Measurements from ENCODE around the gene GASK1B. TPM values are rescaled to one million over a fixed set of nuclear protein-coding genes. Genes with fewer than 3 reads are reported as not detected.
A peak's percentile ranks its signal among the peaks of the same experiment; 100 is the strongest.

The GASK1B gene
- total and polyA plus RNA-seq, 8 donors: 21.7 to 56.8 (median 24.2) TPM

DNA sequence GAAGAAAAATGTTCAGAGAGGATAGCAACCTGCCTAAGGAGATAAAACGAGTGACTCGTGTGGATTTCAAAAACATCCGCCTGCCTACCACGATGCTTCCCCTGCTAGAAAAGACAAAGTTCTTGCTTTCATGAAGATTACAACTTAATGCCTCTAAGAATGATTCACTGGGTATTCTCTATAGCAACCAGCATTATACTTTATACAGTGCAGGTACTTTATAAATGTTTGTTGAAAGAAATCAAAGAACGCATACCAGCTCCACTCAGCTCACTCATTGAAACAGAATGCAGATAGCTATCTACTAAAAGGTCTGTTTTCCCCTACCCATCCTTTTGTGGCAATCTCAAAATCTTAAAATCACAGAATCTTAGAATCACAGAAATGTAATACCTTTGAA lies 33.7 kb downstream of the GASK1B start:
- no peaks in the 10 kb centered on the region for H3K36me3 ChIP-seq
- no peak overlapping the region for H3K4me3 ChIP-seq
- DNase-seq: no peak
- H3K27ac ChIP-seq: no peak overlapping the region
- no peaks in the 10 kb centered on the region for H3K9me3 ChIP-seq
- TF ChIP-seq, protein P1, sequence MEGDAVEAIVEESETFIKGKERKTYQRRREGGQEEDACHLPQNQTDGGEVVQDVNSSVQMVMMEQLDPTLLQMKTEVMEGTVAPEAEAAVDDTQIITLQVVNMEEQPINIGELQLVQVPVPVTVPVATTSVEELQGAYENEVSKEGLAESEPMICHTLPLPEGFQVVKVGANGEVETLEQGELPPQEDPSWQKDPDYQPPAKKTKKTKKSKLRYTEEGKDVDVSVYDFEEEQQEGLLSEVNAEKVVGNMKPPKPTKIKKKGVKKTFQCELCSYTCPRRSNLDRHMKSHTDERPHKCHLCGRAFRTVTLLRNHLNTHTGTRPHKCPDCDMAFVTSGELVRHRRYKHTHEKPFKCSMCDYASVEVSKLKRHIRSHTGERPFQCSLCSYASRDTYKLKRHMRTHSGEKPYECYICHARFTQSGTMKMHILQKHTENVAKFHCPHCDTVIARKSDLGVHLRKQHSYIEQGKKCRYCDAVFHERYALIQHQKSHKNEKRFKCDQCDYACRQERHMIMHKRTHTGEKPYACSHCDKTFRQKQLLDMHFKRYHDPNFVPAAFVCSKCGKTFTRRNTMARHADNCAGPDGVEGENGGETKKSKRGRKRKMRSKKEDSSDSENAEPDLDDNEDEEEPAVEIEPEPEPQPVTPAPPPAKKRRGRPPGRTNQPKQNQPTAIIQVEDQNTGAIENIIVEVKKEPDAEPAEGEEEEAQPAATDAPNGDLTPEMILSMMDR (IDR thresholded peaks at IDR 0.05): no peak
- H3K27me3 ChIP-seq: no peaks in the 10 kb centered on the region
- ATAC-seq: no peak
- H3K4me1 ChIP-seq: no peaks in the 10 kb centered on the region
- intact Hi-C loops (cut with DNase I): no loop called here

- H3K4me3 ChIP-seq: no peak overlapping the region
- no peaks in the 10 kb centered on the region for H3K27me3 ChIP-seq
- ATAC-seq (no peak), DNase-seq (no peak)
- H3K9me3 ChIP-seq: no peaks in the 10 kb centered on the region
- intact Hi-C loops (cut with DNase I): no loop called here
- H3K36me3 ChIP-seq: peaks cover 0 to 7% of the 10 kb centered on the region in 2 donors
- no peaks in the 10 kb centered on the region for H3K4me1 ChIP-seq
- TF ChIP-seq, protein P1 (IDR thresholded peaks at IDR 0.05): no peak
- no peak overlapping the region for H3K27ac ChIP-seq
Measured at GRCh38 chr4:158134222-158134621, 38.6 kb downstream of the GASK1B start.

DNA sequence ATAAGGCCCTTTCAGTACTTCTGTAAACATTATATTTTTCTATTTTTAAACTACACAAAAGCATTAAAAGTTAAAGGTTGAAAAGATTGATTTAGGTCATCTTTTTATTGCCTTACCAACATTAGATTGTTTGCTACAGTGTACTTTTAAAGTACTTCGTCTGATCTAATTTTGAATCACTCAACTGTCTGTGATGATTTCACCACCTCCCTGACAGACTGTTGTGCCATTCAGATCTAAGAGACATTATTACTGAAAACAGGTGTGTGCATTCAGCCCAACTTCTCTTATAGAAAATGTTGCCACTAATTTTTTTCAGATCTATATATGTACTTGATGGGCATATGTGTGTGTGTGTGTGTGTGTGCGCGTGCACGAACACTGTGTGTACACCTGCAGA lies 39.3 kb downstream of the GASK1B start:
- Histone ChIP-seq H3K9me3 (no peaks in the 10 kb centered on the region), H3K27me3 (no peaks in the 10 kb centered on the region), H3K4me1 (no peaks in the 10 kb centered on the region), H3K27ac (no peak overlapping the region), H3K36me3 (peaks cover 0 to 7% of the 10 kb centered on the region in 2 donors), H3K4me3 (no peak overlapping the region)
- TF ChIP-seq, protein P1 (IDR thresholded peaks at IDR 0.05): no peak
- no peak for DNase-seq
- intact Hi-C loops (cut with DNase I): no loop called here
- no peak for ATAC-seq

GRCh38 chr4:158131027-158131426 lies 41.8 kb downstream of the GASK1B start:
- no peaks in the 10 kb centered on the region for H3K27me3 ChIP-seq
- peaks cover 0 to 7% of the 10 kb centered on the region in 2 donors for H3K36me3 ChIP-seq
- no peak overlapping the region for H3K27ac ChIP-seq
- peak; percentile 27 for ATAC-seq
- no peaks in the 10 kb centered on the region for H3K9me3 ChIP-seq
- no peak for DNase-seq
- TF ChIP-seq, protein P1 (IDR thresholded peaks at IDR 0.05): no peak
- intact Hi-C loops (cut with DNase I): no loop called here
- no peaks in the 10 kb centered on the region for H3K4me1 ChIP-seq
- no peak overlapping the region for H3K4me3 ChIP-seq

GRCh38 chr4:158130204-158130603 lies 42.6 kb downstream of the GASK1B start:
- ATAC-seq: no peak
- H3K4me3 ChIP-seq: no peak overlapping the region
- no peak for DNase-seq
- intact Hi-C loops (cut with DNase I): no loop called here
- TF ChIP-seq, protein P1 (IDR thresholded peaks at IDR 0.05): no peak
- no peaks in the 10 kb centered on the region for H3K27me3 ChIP-seq
- peaks cover 0 to 7% of the 10 kb centered on the region in 2 donors for H3K36me3 ChIP-seq
- no peaks in the 10 kb centered on the region for H3K9me3 ChIP-seq
- H3K27ac ChIP-seq: no peak overlapping the region
- no peaks in the 10 kb centered on the region for H3K4me1 ChIP-seq

Measured in left lung (tissue), 10 donors.